ENCODE measurements around the gene SNRPA. TPM values are rescaled to one million over a fixed set of nuclear protein-coding genes. Genes with fewer than 3 reads are reported as not detected.

SNRPA gene
- polyA plus RNA-seq, 1 experiment = 167 TPM

DNA sequence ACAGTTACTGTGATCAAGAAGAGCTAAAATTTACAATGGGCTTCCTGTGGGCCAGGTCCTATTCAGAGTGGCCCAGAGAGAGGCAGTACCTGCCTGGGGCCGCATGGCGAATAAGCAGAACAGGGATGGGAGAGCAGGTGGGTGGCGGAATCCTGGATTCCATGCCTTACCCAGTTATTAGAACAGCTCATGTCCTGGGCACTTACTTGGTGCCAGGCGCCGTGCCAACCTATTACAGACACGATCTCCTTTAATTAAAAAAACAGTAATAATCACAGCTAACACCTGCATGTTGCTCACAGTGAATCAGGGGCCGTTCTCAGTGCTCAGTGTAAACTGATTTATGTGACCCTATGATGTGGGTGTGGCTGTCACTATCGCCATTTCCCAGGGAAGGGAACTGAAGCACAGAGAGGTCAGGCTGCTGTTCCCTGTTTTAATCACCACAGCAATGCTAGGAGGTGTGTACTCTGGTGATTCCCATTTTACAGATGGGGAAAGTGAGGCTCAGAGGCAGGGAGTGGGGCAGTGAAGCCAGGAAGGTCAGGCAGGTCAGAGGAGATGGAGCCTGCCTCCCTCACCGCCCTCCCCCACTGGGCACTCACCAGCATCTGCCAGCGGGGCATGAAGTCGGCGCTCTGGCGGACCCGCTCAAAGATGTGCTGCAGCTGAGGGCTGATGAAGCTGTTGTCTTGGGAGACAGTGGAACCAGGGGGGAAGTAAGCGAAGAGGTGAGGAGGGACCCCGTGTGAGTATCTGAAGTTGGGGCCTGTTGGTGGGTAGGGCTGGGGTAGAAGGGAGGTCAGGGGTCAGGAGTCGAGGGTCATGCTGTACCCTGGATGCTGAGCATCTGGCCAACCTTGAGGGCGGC, 46.3 kb upstream of the SNRPA start:
- Histone ChIP-seq H3K4me3 (ENCODE audit: low read depth, low read length) (no peak overlapping the region), H3K36me3 (ENCODE audit: control insufficient read depth, insufficient read depth, low read length) (peaks cover 25% of the 10 kb centered on the region), H3K27me3 (ENCODE audit: control insufficient read depth, insufficient read depth, low read length) (no peaks in the 10 kb centered on the region)
- ChIA-PET POLR2A (no interaction called here), CTCF (interaction anchor here (0.7 to 1.3 kb wide), 3 partner anchors 12 to 102 kb away, joined by 3 to 5 read pairs (median 3); no protein-coding TSS in a partner anchor)
- DNase-seq (ENCODE audit: low read depth) = no peak
- TF ChIP-seq, protein P1, sequence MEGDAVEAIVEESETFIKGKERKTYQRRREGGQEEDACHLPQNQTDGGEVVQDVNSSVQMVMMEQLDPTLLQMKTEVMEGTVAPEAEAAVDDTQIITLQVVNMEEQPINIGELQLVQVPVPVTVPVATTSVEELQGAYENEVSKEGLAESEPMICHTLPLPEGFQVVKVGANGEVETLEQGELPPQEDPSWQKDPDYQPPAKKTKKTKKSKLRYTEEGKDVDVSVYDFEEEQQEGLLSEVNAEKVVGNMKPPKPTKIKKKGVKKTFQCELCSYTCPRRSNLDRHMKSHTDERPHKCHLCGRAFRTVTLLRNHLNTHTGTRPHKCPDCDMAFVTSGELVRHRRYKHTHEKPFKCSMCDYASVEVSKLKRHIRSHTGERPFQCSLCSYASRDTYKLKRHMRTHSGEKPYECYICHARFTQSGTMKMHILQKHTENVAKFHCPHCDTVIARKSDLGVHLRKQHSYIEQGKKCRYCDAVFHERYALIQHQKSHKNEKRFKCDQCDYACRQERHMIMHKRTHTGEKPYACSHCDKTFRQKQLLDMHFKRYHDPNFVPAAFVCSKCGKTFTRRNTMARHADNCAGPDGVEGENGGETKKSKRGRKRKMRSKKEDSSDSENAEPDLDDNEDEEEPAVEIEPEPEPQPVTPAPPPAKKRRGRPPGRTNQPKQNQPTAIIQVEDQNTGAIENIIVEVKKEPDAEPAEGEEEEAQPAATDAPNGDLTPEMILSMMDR (IDR thresholded peaks at IDR 0.05; ENCODE audit: insufficient read depth, low read depth, low read length) = no peak

DNA sequence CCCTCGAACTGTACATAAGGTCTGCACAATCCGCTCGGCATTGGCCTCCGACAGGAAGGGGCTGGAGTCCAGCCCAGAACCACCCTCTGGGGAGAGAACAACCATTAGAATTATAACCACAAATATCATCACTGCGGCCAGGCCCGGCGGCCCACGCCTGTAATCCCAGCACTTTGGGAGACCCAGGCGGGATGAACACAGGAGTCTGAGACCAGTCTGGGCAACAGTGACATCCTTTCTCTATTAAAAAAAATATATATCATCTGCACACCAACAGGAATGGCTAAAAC, 45.7 kb upstream of the SNRPA start:
- no peak for DNase-seq (ENCODE audit: low read depth)
- Histone ChIP-seq H3K27me3 (ENCODE audit: control insufficient read depth, insufficient read depth, low read length) (no peaks in the 10 kb centered on the region), H3K4me3 (ENCODE audit: low read depth, low read length) (no peak overlapping the region), H3K36me3 (ENCODE audit: control insufficient read depth, insufficient read depth, low read length) (peaks cover 26% of the 10 kb centered on the region)
- ChIA-PET CTCF (no interaction called here), POLR2A (no interaction called here)
- TF ChIP-seq, protein P1 (IDR thresholded peaks at IDR 0.05; ENCODE audit: insufficient read depth, low read depth, low read length) = no peak

DNA sequence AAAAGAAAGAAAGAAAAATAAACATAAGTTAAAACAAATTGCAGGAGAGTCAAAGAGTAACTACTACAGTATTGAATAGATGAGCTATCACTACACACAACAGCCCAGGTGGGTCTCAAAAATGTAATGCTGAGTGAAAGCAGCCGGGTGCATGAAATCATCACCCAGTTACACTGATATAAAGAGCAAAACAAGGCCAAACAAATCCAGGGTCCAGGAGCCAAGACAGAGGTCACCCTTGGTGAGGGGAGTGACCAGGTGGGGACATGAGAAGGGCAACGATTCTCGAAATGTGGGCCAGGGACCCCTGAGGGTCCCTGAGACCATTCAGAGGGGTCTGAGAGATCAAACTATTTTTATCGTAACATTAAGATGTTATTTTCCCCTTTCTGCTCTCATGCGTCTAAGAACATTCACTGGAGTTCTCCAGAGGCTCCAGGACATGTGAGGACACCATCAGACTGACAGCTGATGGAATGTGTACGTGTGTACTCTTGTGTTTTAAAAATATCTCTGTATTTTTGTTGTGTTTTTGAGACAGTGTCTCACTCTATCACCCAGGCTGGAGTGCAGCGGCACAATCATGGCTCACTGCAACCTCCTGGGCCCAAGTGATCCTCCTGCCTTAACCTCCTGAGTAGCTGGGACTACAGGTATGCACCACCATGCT, 44.9 kb upstream of the SNRPA start:
- peaks cover 28% of the 10 kb centered on the region for H3K36me3 ChIP-seq (ENCODE audit: control insufficient read depth, insufficient read depth, low read length)
- ChIA-PET CTCF (no interaction called here), POLR2A (no interaction called here)
- DNase-seq (ENCODE audit: low read depth) = no peak
- H3K4me3 ChIP-seq (ENCODE audit: low read depth, low read length) = no peak overlapping the region
- TF ChIP-seq, protein P1 (IDR thresholded peaks at IDR 0.05; ENCODE audit: insufficient read depth, low read depth, low read length) = no peak
- H3K27me3 ChIP-seq (ENCODE audit: control insufficient read depth, insufficient read depth, low read length) = no peaks in the 10 kb centered on the region

DNA sequence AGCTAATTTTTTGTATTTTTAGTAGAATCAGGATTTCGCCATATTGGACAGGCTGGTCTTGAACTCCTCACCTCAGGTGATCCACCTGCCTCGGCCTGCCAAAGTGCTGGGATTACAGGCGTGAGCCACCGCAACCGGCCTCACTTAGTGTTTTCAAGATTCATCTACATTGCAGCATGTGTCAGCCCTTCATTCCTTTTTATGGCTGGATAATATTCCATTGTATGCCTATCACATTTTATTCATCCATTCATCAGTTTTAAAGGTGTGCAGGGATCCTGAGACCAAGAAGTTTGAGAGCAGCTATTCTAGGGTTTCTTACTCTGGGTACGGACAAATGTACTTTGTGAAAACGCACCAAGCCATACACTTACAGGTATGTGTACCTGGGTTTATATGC, 43.4 kb upstream of the SNRPA start:
- no peak for DNase-seq (ENCODE audit: low read depth)
- Histone ChIP-seq H3K36me3 (ENCODE audit: control insufficient read depth, insufficient read depth, low read length) (peaks cover 24% of the 10 kb centered on the region), H3K4me3 (ENCODE audit: low read depth, low read length) (no peak overlapping the region), H3K27me3 (ENCODE audit: control insufficient read depth, insufficient read depth, low read length) (no peaks in the 10 kb centered on the region)
- ChIA-PET POLR2A (no interaction called here), CTCF (interaction anchor here (1.0 kb wide), 1 partner anchor 16 kb away, joined by 3 read pairs; no protein-coding TSS in a partner anchor)
- TF ChIP-seq, protein P1 (IDR thresholded peaks at IDR 0.05; ENCODE audit: insufficient read depth, low read depth, low read length) = no peak

DNA sequence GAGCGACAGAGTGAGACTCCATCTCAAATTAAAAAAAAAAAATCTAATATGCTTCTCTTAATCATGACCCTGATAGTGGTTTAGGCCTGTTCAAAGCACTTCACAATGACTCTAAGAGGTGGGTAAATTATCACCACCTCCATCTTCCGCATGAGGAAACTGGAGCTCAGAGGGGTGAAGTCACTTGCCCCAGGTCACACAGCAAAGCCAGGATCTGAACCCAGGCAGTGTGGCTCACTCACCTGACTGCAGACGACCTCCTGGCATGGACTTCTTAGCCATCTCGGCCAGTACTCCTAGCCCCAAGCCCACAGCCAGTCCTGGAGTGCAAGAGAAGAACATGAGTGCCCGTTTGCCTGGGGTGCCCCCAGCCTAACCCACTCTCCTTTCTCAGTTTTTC, 41.2 kb upstream of the SNRPA start:
- Histone ChIP-seq H3K27me3 (ENCODE audit: control insufficient read depth, insufficient read depth, low read length) (no peaks in the 10 kb centered on the region), H3K4me3 (ENCODE audit: low read depth, low read length) (no peak overlapping the region), H3K36me3 (ENCODE audit: control insufficient read depth, insufficient read depth, low read length) (peaks cover 12% of the 10 kb centered on the region)
- TF ChIP-seq, protein P1 (IDR thresholded peaks at IDR 0.05; ENCODE audit: insufficient read depth, low read depth, low read length) = no peak
- no peak for DNase-seq (ENCODE audit: low read depth)
- CTCF ChIA-PET = interaction anchor here (0.7 kb wide), 1 partner anchor 8 kb away, joined by 4 read pairs; no protein-coding TSS in a partner anchor
- POLR2A ChIA-PET = no interaction called here

Data from BJ (cell line).